CD4-positive, alpha-beta T cell (primary cell): ENCODE measurements around the gene KRT76. TPM values are rescaled to one million over a fixed set of nuclear protein-coding genes. Genes with fewer than 3 reads are reported as not detected.

ENCODE experiments used
- ATAC-seq: fragments of 200-7000 bp; cut with Tn5 transposase; one replicate; pipeline ENCODE4 v1.10.0; 2022; ENCODE audit warnings: mild to moderate bottlenecking; ENCODE audit not compliant: poor library complexity
- CTCF ChIA-PET: fragments of 350-600 bp; sonication (Branson Sonifier 250); formaldehyde crosslinking; loops from one replicate; lab custom pipeline; 2021; ENCODE audit warnings: antibody characterized with exemption, inconsistent platforms; lab: Charles Lee
- POLR2A ChIA-PET: fragments of 350-600 bp; sonication (Branson Sonifier 250); formaldehyde crosslinking; loops from one replicate; lab custom pipeline; 2021; ENCODE audit warnings: antibody characterized with exemption, inconsistent platforms; lab: Charles Lee
- DNase-seq, 14 experiments: peaks; one replicate each; pipeline ENCODE4 v3.0.0-alpha.2; 2013 to 2020; ENCODE audit warnings: mixed read lengths in 2 of 14
- H3K27ac ChIP-seq, 2 donors: one replicate each; pipeline versions ENCODE4 v1.5.1 to v1.7.0; 2013; ENCODE audit warnings: low read length in 2 of 2, low read depth in 1 of 2, mild to moderate bottlenecking in 1 of 2
- H3K27me3 ChIP-seq, 2 experiments: 1 replicate in 1 of 2; 2 replicates in 1 of 2; pipeline versions ENCODE4 v1.6.1 to v1.7.0; 2013; ENCODE audit warnings: low read length in 2 of 2, control low read depth in 1 of 2, mild to moderate bottlenecking in 1 of 2, moderate library complexity in 1 of 2; ENCODE audit not compliant: insufficient read depth in 2 of 2, control insufficient read depth in 1 of 2
- H3K36me3 ChIP-seq: one replicate; pipeline ENCODE4 v1.6.1; 2013; ENCODE audit warnings: low read length, control low read depth; ENCODE audit not compliant: insufficient read depth
- H3K4me1 ChIP-seq: one replicate; pipeline ENCODE4 v1.6.1; 2013; ENCODE audit warnings: low read length, control low read depth; ENCODE audit not compliant: insufficient read depth
- H3K4me3 ChIP-seq: one replicate; pipeline ENCODE4 v1.5.1; 2013; ENCODE audit warnings: mild to moderate bottlenecking, low read length, moderate library complexity
- H3K9me3 ChIP-seq, 2 experiments: 1 replicate in 1 of 2; 2 replicates in 1 of 2; pipeline versions ENCODE4 v1.6.1 to v1.7.0; 2013; ENCODE audit warnings: low read length in 2 of 2, mild to moderate bottlenecking in 2 of 2, control low read depth in 1 of 2, moderate library complexity in 1 of 2; ENCODE audit not compliant: control insufficient read depth in 1 of 2, insufficient read depth in 1 of 2
- H3K27ac Mint-ChIP-seq: one replicate; pipeline ENCODE4 v1.8.0; 2020; ENCODE audit warnings: mixed read lengths
- H3K27me3 Mint-ChIP-seq: one replicate; pipeline ENCODE4 v1.8.0; 2021; ENCODE audit warnings: mixed read lengths
- H3K36me3 Mint-ChIP-seq: one replicate; pipeline ENCODE4 v1.8.0; 2021; ENCODE audit warnings: low read depth, mixed read lengths
- H3K4me1 Mint-ChIP-seq: one replicate; pipeline ENCODE4 v1.8.0; 2021; ENCODE audit warnings: low read depth, mixed read lengths
- H3K4me3 Mint-ChIP-seq: one replicate; pipeline ENCODE4 v1.8.0; 2020; ENCODE audit warnings: mild to moderate bottlenecking, mixed read lengths
- H3K9me3 Mint-ChIP-seq: one replicate; pipeline ENCODE4 v1.8.0; 2020; ENCODE audit warnings: mixed read lengths
- intact Hi-C, 2 experiments: fragments of 100-400 bp; cut with DNase I in 1 of 2; cut with micrococcal nuclease in 1 of 2; formaldehyde crosslinking; loops; one replicate each; pipeline versions ENCODE4 v1.15.1 to v1.9.0; 2023 to 2025; cut with DNase I, micrococcal nuclease
- total RNA-seq, 174 experiments: library from RNA in 2 of 174; stranded (reverse) in 2 of 174; gene quantifications; one replicate each; pipeline ENCODE4 v1.2.3 and lab custom pipeline; 2021 to 2026
- TF ChIP-seq, protein P1 (sequence below): fragments of 200-600 bp; IDR thresholded peaks from one replicate; pipeline ENCODE4 v1.8.0; 2022; ENCODE audit warnings: antibody characterized with exemption, mild to moderate bottlenecking

KRT76 gene
- total RNA-seq, 2 experiments from 2014 or later, result not detected

DNA sequence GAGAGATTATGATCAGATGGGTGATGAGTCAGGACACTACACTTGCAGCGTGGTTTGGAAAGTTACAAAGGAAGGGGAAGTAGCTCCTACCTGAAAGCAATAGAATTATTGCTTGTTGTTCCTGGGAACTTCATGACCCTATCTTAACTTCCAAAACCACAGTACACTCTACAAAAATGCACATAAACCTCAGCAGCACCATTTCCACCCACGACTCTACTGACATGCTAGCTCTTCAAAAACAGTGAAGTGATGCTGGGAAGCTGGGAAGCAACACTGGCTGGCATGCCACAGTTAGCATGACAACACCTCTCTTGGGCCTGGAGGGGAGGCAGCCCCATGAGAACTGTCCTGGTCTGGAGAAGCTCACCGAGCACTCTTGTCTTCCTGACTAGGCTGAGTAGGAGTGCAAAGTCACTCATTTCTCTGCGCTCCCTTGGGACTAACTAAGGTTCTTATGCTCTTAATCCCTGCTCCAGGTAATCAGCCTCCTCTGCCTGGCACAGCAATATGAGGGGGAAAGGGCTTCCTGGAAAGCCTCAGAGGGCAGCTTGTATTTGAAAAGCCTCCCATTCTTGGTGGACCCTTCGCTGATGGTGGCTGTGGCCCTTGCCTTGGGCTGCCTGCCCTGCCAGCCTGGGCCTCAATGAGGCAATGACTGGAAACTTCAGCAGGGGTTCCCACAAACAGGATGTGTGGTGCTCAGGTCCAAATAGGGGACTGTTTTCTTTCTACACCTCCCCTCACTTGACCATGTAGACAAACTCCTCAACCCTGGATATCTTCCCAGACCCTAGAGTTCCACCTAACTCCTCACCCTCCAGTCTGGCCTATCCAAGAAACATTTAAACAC, 17.6 kb upstream of the KRT76 start:
- Histone ChIP-seq H3K36me3 (no peaks in the 10 kb centered on the region), H3K4me1 (peaks cover 7% of the 10 kb centered on the region), H3K27me3 (peaks cover 1 to 16% of the 10 kb centered on the region in 2 experiments), H3K9me3 (no peaks in the 10 kb centered on the region), H3K27ac (no peak overlapping the region), H3K4me3 (no peak overlapping the region)
- no peaks in the 10 kb centered on the region for H3K9me3 Mint-ChIP-seq
- peaks cover 13% of the 10 kb centered on the region for H3K4me1 Mint-ChIP-seq
- no peak overlapping the region for H3K4me3 Mint-ChIP-seq
- peaks cover 21% of the 10 kb centered on the region for H3K27me3 Mint-ChIP-seq
- TF ChIP-seq, protein P1, sequence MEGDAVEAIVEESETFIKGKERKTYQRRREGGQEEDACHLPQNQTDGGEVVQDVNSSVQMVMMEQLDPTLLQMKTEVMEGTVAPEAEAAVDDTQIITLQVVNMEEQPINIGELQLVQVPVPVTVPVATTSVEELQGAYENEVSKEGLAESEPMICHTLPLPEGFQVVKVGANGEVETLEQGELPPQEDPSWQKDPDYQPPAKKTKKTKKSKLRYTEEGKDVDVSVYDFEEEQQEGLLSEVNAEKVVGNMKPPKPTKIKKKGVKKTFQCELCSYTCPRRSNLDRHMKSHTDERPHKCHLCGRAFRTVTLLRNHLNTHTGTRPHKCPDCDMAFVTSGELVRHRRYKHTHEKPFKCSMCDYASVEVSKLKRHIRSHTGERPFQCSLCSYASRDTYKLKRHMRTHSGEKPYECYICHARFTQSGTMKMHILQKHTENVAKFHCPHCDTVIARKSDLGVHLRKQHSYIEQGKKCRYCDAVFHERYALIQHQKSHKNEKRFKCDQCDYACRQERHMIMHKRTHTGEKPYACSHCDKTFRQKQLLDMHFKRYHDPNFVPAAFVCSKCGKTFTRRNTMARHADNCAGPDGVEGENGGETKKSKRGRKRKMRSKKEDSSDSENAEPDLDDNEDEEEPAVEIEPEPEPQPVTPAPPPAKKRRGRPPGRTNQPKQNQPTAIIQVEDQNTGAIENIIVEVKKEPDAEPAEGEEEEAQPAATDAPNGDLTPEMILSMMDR, result no peak
- intact Hi-C loops, result no loop called here
- no peaks in the 10 kb centered on the region for H3K36me3 Mint-ChIP-seq
- ATAC-seq (no peak), DNase-seq (no peak)
- POLR2A ChIA-PET, result no interaction called here
- CTCF ChIA-PET, result no interaction called here
- no peak overlapping the region for H3K27ac Mint-ChIP-seq

- H3K36me3 ChIP-seq, result no peaks in the 10 kb centered on the region
- peaks cover 5 to 21% of the 10 kb centered on the region in 2 experiments for H3K27me3 ChIP-seq
- H3K4me3 Mint-ChIP-seq, result no peak overlapping the region
- POLR2A ChIA-PET, result no interaction called here
- no peak overlapping the region for H3K27ac Mint-ChIP-seq
- H3K4me1 Mint-ChIP-seq, result peaks cover 17% of the 10 kb centered on the region
- TF ChIP-seq, protein P1, result no peak
- ATAC-seq, result no peak
- H3K27me3 Mint-ChIP-seq, result peaks cover 41% of the 10 kb centered on the region
- DNase-seq, result no peak
- peaks cover 7% of the 10 kb centered on the region for H3K4me1 ChIP-seq
- no peaks in the 10 kb centered on the region for H3K9me3 Mint-ChIP-seq
- H3K36me3 Mint-ChIP-seq, result no peaks in the 10 kb centered on the region
- CTCF ChIA-PET, result no interaction called here
- no peak overlapping the region for H3K27ac ChIP-seq
- H3K4me3 ChIP-seq, result no peak overlapping the region
- H3K9me3 ChIP-seq, result no peaks in the 10 kb centered on the region
- intact Hi-C loops, result no loop called here
Measured at GRCh38 chr12:52792185-52793029, 15.3 kb upstream of the KRT76 start.

- H3K9me3 ChIP-seq, result no peaks in the 10 kb centered on the region
- DNase-seq (no peak), ATAC-seq (no peak)
- CTCF ChIA-PET, result no interaction called here
- TF ChIP-seq, protein P1, result no peak
- H3K4me1 ChIP-seq, result peaks cover 7% of the 10 kb centered on the region
- H3K27me3 ChIP-seq, result peaks cover 5 to 21% of the 10 kb centered on the region in 2 experiments
- H3K4me3 ChIP-seq, result no peak overlapping the region
- H3K27ac ChIP-seq, result no peak overlapping the region
- POLR2A ChIA-PET, result no interaction called here
- Mint-ChIP-seq H3K27me3 (peaks cover 45% of the 10 kb centered on the region), H3K9me3 (no peaks in the 10 kb centered on the region), H3K4me1 (peaks cover 17% of the 10 kb centered on the region), H3K4me3 (no peak overlapping the region), H3K27ac (no peak overlapping the region), H3K36me3 (no peaks in the 10 kb centered on the region)
- intact Hi-C loops, result no loop called here
- no peaks in the 10 kb centered on the region for H3K36me3 ChIP-seq
Measured at GRCh38 chr12:52791271-52792184, 14.4 kb upstream of the KRT76 start.
